ENCODE measurements around the gene GRK6. TPM values are rescaled to one million over a fixed set of nuclear protein-coding genes. Genes with fewer than 3 reads are reported as not detected.
A peak's percentile ranks its signal among the peaks of the same experiment; 100 is the strongest.

The GRK6 gene
- total and polyA plus RNA-seq, 9 of the 15 experiments (the other 6 are each of a cell fraction or from before 2014, with no cell fraction given): 0.63 to 122 (median 44.5) TPM

GRCh38 chr5:177472460-177473442, 46.3 kb downstream of the GRK6 start (continued):
- TF ChIP-seq L3MBTL2 (IDR thresholded peaks at IDR 0.05) (peak; percentile 50), ZBTB7A (IDR thresholded peaks at IDR 0.05; ENCODE audit: borderline replicate concordance, control insufficient read depth, low read depth, low read length) (peak; percentile 64), DPF2 (IDR thresholded peaks at IDR 0.05) (peak; percentile 19; the same call in 1 of the 2 replicates), MBD2 (IDR thresholded peaks at IDR 0.05; ENCODE audit: borderline replicate concordance, low read depth) (no peak), SNRNP70 (optimal IDR thresholded peaks at IDR 0.05; ENCODE audit: low read depth, low read length) (no peak), SRSF3 (IDR thresholded peaks at IDR 0.05; ENCODE audit: insufficient read depth, low read length) (no peak), NCOA1 (IDR thresholded peaks at IDR 0.05; ENCODE audit: low read depth) (no peak), RBFOX2 (IDR thresholded peaks at IDR 0.05; ENCODE audit: low read depth, low read length) (peak; percentile 64), HDAC6 (IDR thresholded peaks at IDR 0.05; ENCODE audit: low read depth, low read length) (no peak), TFAM (CRISPR knock-in tag; conservative IDR thresholded peaks at IDR 0.05) (no peak), ZNF764 (CRISPR knock-in tag; IDR thresholded peaks at IDR 0.05; ENCODE audit: low read depth) (no peak), MAFF (IDR thresholded peaks at IDR 0.05; ENCODE audit: low read length) (no peak), FOXA1 (IDR thresholded peaks at IDR 0.05; ENCODE audit: borderline replicate concordance) (no peak), NCOA6 (IDR thresholded peaks at IDR 0.05) (no peak), ZNF324 (CRISPR knock-in tag; IDR thresholded peaks at IDR 0.05) (no peak), GTF2E2 (tag; IDR thresholded peaks at IDR 0.05) (no peak), GATAD2B (IDR thresholded peaks at IDR 0.05; ENCODE audit: borderline replicate concordance) (0 out of 2 replicates have a peak, but pooled peaks have one; percentile 49), ZFX (CRISPR knock-in tag; IDR thresholded peaks at IDR 0.05) (peak; percentile 49; the same call in 1 of the 2 replicates), CHD1 (IDR thresholded peaks at IDR 0.05; ENCODE audit: low read length) (peak; percentile 48)
- TF ChIP-seq, protein P1, sequence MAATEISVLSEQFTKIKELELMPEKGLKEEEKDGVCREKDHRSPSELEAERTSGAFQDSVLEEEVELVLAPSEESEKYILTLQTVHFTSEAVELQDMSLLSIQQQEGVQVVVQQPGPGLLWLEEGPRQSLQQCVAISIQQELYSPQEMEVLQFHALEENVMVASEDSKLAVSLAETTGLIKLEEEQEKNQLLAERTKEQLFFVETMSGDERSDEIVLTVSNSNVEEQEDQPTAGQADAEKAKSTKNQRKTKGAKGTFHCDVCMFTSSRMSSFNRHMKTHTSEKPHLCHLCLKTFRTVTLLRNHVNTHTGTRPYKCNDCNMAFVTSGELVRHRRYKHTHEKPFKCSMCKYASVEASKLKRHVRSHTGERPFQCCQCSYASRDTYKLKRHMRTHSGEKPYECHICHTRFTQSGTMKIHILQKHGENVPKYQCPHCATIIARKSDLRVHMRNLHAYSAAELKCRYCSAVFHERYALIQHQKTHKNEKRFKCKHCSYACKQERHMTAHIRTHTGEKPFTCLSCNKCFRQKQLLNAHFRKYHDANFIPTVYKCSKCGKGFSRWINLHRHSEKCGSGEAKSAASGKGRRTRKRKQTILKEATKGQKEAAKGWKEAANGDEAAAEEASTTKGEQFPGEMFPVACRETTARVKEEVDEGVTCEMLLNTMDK (IDR thresholded peaks at IDR 0.05; ENCODE audit: borderline replicate concordance, insufficient read depth, low read depth, low read length, poor library complexity, severe bottlenecking): no peak
- TF ChIP-seq, protein P2, sequence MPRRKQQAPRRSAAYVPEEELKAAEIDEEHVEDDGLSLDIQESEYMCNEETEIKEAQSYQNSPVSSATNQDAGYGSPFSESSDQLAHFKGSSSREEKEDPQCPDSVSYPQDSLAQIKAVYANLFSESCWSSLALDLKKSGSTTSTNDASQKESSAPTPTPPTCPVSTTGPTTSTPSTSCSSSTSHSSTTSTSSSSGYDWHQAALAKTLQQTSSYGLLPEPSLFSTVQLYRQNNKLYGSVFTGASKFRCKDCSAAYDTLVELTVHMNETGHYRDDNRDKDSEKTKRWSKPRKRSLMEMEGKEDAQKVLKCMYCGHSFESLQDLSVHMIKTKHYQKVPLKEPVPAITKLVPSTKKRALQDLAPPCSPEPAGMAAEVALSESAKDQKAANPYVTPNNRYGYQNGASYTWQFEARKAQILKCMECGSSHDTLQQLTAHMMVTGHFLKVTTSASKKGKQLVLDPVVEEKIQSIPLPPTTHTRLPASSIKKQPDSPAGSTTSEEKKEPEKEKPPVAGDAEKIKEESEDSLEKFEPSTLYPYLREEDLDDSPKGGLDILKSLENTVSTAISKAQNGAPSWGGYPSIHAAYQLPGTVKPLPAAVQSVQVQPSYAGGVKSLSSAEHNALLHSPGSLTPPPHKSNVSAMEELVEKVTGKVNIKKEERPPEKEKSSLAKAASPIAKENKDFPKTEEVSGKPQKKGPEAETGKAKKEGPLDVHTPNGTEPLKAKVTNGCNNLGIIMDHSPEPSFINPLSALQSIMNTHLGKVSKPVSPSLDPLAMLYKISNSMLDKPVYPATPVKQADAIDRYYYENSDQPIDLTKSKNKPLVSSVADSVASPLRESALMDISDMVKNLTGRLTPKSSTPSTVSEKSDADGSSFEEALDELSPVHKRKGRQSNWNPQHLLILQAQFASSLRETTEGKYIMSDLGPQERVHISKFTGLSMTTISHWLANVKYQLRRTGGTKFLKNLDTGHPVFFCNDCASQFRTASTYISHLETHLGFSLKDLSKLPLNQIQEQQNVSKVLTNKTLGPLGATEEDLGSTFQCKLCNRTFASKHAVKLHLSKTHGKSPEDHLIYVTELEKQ (CRISPR knock-in tag; IDR thresholded peaks at IDR 0.05): no peak
- TF ChIP-seq, protein P3, sequence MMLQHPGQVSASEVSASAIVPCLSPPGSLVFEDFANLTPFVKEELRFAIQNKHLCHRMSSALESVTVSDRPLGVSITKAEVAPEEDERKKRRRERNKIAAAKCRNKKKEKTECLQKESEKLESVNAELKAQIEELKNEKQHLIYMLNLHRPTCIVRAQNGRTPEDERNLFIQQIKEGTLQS (IDR thresholded peaks at IDR 0.05): no peak
- TF ChIP-seq, protein P3 (CRISPR knock-in tag; conservative IDR thresholded peaks at IDR 0.05): no peak

Measured in K562 (cell line).